Ureter (tissue), 1 donor: ENCODE data around the gene MYCBP. TPM values are rescaled to one million over a fixed set of nuclear protein-coding genes. Genes with fewer than 3 reads are reported as not detected.

Experiments
- DNase-seq: peaks from one replicate; pipeline ENCODE4 v3.0.0-alpha.2; 2020; ENCODE audit warnings: low spot score
- total RNA-seq: library from RNA; stranded (reverse); gene quantifications from one replicate; pipeline ENCODE4 v1.2.4, GENCODE V29; 2023
- donor health status: DM: yes; HTN: yes; CAD: no.

The MYCBP gene
- total RNA-seq, 1 donor from 2014 or later: 29.6 TPM

GRCh38 chr1:38820860-38821259 is 52.3 kb downstream of the MYCBP start:
- no peak for DNase-seq

GRCh38 chr1:38819516-38819915 is 53.6 kb downstream of the MYCBP start:
- DNase-seq: no peak

GRCh38 chr1:38819040-38819439 is 54.1 kb downstream of the MYCBP start:
- no peak for DNase-seq

- no peak for DNase-seq
These were observed 54.8 kb downstream of the MYCBP start for GRCh38 chr1:38818175-38818976.

GRCh38 chr1:38817267-38818174 is 55.6 kb downstream of the MYCBP start:
- no peak for DNase-seq

- DNase-seq: no peak
These were observed 57.1 kb downstream of the MYCBP start for GRCh38 chr1:38815903-38816627.

GRCh38 chr1:38814984-38815464 is 58.1 kb downstream of the MYCBP start:
- DNase-seq: no peak

GRCh38 chr1:38814444-38814983 is 58.6 kb downstream of the MYCBP start:
- no peak for DNase-seq

- DNase-seq: no peak
These were observed 60.2 kb downstream of the MYCBP start for GRCh38 chr1:38812981-38813380.

Other genes with a start within 250 kb of the MYCBP start
- gene RRAGC, start 13.6 kb downstream of the MYCBP start, total RNA-seq: 22.0 TPM
- 0.42 TPM for gene GJA9, start 8.2 kb upstream of the MYCBP start, total RNA-seq
- 19.3 TPM for gene RHBDL2, start 68.5 kb upstream of the MYCBP start, total RNA-seq
- 49.6 TPM for gene AKIRIN1, start 117.9 kb upstream of the MYCBP start, total RNA-seq
- 160 TPM for gene NDUFS5, start 153.0 kb upstream of the MYCBP start, total RNA-seq